ENCODE measurements around the gene IQCM.
"Not testable (repeated sequence)": the region's sequence is repeated elsewhere in the genome, so short reads cannot be mapped to it uniquely, and the experiment has no call there.

GRCh38 chr4:149507309-149507708, 308.3 kb downstream of the IQCM start:
- TF ChIP-seq TAF1, POLR2AphosphoS5, POLR2A, SPI1, POU2F2 (IDR thresholded peaks at IDR 0.05; ENCODE audit: low read depth, low read length): not testable (repeated sequence)
